ENCODE measurements around the gene NANOGP8. TPM values are rescaled to one million over a fixed set of nuclear protein-coding genes. Genes with fewer than 3 reads are reported as not detected.

The NANOGP8 gene
- total and polyA plus RNA-seq, 4 donors, result 0.17 TPM; not detected in 3

GRCh38 chr15:35121611-35122359 is 36.7 kb upstream of the NANOGP8 start (continued):
- TF ChIP-seq GABPA (IDR thresholded peaks at IDR 0.05 in 1 of 2, conservative IDR thresholded peaks at IDR 0.05 in 1 of 2), result no peak
- TF ChIP-seq RAD21 (IDR thresholded peaks at IDR 0.05), result no peak
- no peak for TF ChIP-seq NR2F2 (IDR thresholded peaks at IDR 0.05)
- TF ChIP-seq FOXA2 (IDR thresholded peaks at IDR 0.05), result no peak
- no peak for TF ChIP-seq TAF1 (conservative IDR thresholded peaks at IDR 0.05)
- no peak for TF ChIP-seq CTCF (IDR thresholded peaks at IDR 0.05; ENCODE audit: low read depth, low read length, missing input control)
- TF ChIP-seq SP1 (IDR thresholded peaks at IDR 0.05), result no peak
- TF ChIP-seq HNF4G (IDR thresholded peaks at IDR 0.05), result no peak
- TF ChIP-seq JUND (IDR thresholded peaks at IDR 0.05), result no peak

- Histone ChIP-seq H3K27ac (ENCODE audit: low read depth in 1 of 2, low read length in 2 of 2) (no peak overlapping the region), H3K4me3 (ENCODE audit: low read depth in 1 of 3, low read length in 3 of 3) (no peak overlapping the region), H3K9ac (ENCODE audit: low read depth in 1 of 2, low read length in 2 of 2) (no peak overlapping the region), H3K27me3 (ENCODE audit: control insufficient read depth in 4 of 4, insufficient read depth in 4 of 4, low read length in 3 of 4) (no peaks in the 10 kb centered on the region), H3K9me3 (ENCODE audit: control insufficient read depth in 4 of 4, low read length in 3 of 4) (peaks cover 0 to 4% (median 0%) of the 10 kb centered on the region in 4 donors), H3K4me1 (ENCODE audit: control insufficient read depth in 4 of 4, insufficient read depth in 4 of 4, low read length in 3 of 4) (peaks cover 0 to 30% (median 16%) of the 10 kb centered on the region in 4 donors), H3K36me3 (ENCODE audit: control insufficient read depth in 4 of 4, insufficient read depth in 3 of 4, low read depth in 1 of 4, low read length in 3 of 4) (no peaks in the 10 kb centered on the region)
- no peak for TF ChIP-seq RXRA (IDR thresholded peaks at IDR 0.05)
- peak in 1 of 2 donors; percentile 14 for TF ChIP-seq RAD21 (IDR thresholded peaks at IDR 0.05)
- TF ChIP-seq HNF4A (conservative IDR thresholded peaks at IDR 0.05), result peak; percentile 13 to 31
- 59% methylated on average over 6 of the region's 6 CpGs for WGBS
- DNase-seq (ENCODE audit: low spot score), result no peak
Observed at GRCh38 chr15:35120173-35120572, 35.1 kb upstream of the NANOGP8 start.

GRCh38 chr15:35118960-35119359 is 33.9 kb upstream of the NANOGP8 start:
- TF ChIP-seq FOXA2 (IDR thresholded peaks at IDR 0.05), result no peak
- TF ChIP-seq EGR1 (IDR thresholded peaks at IDR 0.05; ENCODE audit: low read depth in 2 of 2), result no peak
- TF ChIP-seq HNF4G (IDR thresholded peaks at IDR 0.05), result peak; percentile 25
- TF ChIP-seq RAD21 (IDR thresholded peaks at IDR 0.05), result peak; percentile 10 to 33
- no peak for TF ChIP-seq MAX (IDR thresholded peaks at IDR 0.05)
- peak; percentile 26 for TF ChIP-seq ZBTB33 (IDR thresholded peaks at IDR 0.05)
- TF ChIP-seq JUND (IDR thresholded peaks at IDR 0.05), result no peak
- TF ChIP-seq TAF1 (conservative IDR thresholded peaks at IDR 0.05), result no peak
- TF ChIP-seq YY1 (IDR thresholded peaks at IDR 0.05), result no peak
- TF ChIP-seq HNF4A (conservative IDR thresholded peaks at IDR 0.05), result peak; percentile 66 to 76
- peak; percentile 27 for TF ChIP-seq REST (IDR thresholded peaks at IDR 0.05)
- TF ChIP-seq NR2F2 (IDR thresholded peaks at IDR 0.05), result no peak
- no peak for TF ChIP-seq ATF3 (IDR thresholded peaks at IDR 0.05)
- TF ChIP-seq SP1 (IDR thresholded peaks at IDR 0.05), result peak; percentile 63
- no peak for TF ChIP-seq GABPA (IDR thresholded peaks at IDR 0.05 in 1 of 2, conservative IDR thresholded peaks at IDR 0.05 in 1 of 2)
- TF ChIP-seq FOXA1 (IDR thresholded peaks at IDR 0.05), result no peak
- no peak for TF ChIP-seq CTCF (IDR thresholded peaks at IDR 0.05; ENCODE audit: low read depth, low read length, missing input control)
- TF ChIP-seq RXRA (IDR thresholded peaks at IDR 0.05), result peak; percentile 75 to 86
- 32% methylated on average over 2 of the region's 2 CpGs for WGBS
- H3K36me3 ChIP-seq (ENCODE audit: control insufficient read depth in 4 of 4, insufficient read depth in 3 of 4, low read depth in 1 of 4, low read length in 3 of 4), result no peaks in the 10 kb centered on the region
- DNase-seq (ENCODE audit: low spot score), result no peak
- H3K4me1 ChIP-seq (ENCODE audit: control insufficient read depth in 4 of 4, insufficient read depth in 4 of 4, low read length in 3 of 4), result peaks cover 0 to 36% (median 22%) of the 10 kb centered on the region in 4 donors
- no peak overlapping the region for H3K27ac ChIP-seq (ENCODE audit: low read depth in 1 of 2, low read length in 2 of 2)
- no peaks in the 10 kb centered on the region for H3K27me3 ChIP-seq (ENCODE audit: control insufficient read depth in 4 of 4, insufficient read depth in 4 of 4, low read length in 3 of 4)
- no peak overlapping the region for H3K9ac ChIP-seq (ENCODE audit: low read depth in 1 of 2, low read length in 2 of 2)
- H3K4me3 ChIP-seq (ENCODE audit: low read depth in 1 of 3, low read length in 3 of 3), result no peak overlapping the region
- peaks cover 0 to 4% (median 0%) of the 10 kb centered on the region in 4 donors for H3K9me3 ChIP-seq (ENCODE audit: control insufficient read depth in 4 of 4, low read length in 3 of 4)
